Kasumi-1 (cell line): Measurements from ENCODE around the gene FA2H.
"Not testable (repeated sequence)": the region's sequence is repeated elsewhere in the genome, so short reads cannot be mapped to it uniquely, and the experiment has no call there.

Experiments
- DNase-seq, 2 experiments: peaks; one replicate each; lab custom pipeline; 2025; lab: John Stamatoyannopoulos, UW

FA2H gene

DNA sequence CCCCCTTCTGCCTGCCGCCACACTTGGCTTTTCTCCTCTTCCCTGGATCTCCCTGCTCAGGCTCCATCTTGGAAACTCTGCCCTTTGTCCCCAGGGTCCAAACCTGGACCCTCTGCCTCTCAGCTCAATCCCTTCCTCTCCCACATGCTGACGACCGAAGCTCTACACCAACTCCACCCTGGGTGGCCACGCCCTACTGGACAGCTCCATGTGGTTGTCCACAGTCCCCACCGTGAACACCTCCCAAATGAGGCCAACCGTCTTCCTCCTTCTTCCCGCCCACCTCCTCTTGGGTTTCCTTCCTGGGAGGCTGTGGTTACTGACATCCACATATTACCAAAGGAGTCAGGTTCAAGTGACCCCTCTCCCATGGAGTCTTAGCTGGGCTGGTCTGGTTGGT is 51.4 kb downstream of the FA2H start:
- no peak for DNase-seq

DNA sequence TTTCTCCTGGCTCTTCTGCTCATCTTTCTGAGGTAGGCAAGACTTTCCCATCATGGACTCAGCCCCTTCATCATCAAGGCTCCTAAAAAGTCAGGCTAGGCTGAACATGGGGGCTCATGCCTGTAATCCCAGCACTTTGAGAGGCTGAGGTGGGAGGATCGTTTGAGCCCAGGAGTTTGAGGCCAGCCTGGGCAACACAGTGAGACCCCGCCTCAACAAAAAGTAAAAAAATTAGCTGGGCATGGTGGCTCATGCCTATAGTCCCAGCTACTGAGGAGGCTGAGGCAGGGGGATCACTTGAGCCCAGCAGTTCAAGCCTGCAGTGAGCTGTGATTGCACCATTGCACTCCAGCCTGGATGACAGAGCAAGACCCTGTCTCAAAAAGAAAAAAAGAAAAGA is 52.5 kb downstream of the FA2H start:
- DNase-seq, result not testable (repeated sequence)

DNA sequence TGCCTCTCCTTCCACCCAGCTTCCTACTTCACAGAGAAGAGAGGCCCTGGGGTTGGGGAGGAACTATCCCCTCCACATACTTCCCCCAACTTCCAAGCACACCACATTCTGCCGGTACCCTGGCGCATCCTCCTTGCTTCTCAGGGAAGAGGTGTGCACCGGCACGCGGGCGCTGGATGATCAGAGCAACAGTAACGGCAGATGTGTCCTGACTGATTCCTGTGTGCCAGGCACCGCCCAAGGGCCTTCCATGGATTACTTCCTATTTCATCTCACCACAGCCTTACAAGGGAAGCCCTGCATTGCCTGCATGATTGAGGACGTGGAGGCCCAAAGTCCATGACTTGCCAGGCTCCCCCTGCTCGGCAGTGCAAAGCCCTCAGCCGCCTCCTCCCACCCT is 52.9 kb downstream of the FA2H start:
- DNase-seq, result peak in 1 of 2 experiments; percentile 29

DNA sequence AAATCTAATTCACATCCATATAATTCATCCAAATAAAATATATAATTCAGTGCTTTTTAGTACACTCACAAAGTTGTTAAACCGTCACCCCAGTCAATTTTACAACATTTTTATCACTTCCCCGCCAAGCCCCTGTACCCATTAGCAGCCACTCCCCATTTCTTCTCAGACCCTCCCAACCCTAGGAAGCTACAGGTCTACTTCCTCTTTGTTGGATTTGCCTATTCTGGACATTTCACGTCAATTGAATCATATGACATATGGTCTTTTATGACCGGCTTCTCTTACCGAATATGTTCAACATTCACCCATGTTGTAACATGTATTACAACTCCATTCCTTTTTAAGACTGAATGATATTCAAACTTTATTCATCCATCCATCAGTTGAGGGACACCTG is 54.0 kb downstream of the FA2H start:
- no peak for DNase-seq

DNA sequence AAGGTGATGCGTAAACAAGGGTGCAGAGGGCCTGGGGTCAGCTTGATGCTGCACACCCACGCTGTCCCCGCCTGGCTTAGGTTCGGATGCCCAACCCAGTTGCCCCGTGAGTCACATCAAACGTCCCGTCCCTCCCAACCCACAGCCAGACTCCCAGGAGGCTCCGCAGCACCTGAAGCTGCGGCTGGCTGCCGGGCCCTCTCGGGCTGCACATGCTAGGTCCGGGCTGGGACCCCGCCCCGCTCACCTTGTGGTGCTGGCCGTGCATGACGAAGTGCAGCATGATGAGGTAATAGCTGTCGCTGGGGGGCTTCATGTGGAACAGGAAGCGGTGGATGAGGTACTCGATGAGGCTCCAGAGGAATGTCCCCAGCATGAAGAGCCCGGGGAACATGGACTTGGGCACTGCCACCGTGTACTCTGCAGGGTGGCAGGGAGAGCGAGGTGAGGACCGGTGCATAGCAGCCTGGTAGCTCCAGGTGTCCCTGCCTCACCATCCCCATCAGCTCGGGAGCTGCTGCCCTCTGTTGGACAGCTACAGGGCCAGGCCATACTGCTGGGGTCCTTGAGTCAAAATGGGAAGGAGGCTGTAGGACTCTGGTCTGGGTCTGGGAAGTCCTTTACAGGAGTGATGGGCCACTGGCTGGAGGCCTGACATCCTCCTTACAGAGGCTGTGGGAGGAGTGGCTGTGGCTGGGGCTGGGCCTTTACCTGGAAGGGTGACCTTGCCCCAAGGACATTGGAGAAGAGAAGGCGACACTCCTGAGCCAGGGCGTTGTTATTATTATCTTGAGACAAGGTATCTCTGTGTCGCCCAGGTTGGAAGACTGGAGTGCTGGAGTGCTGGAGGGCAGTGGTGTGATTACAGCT is 55.6 kb downstream of the FA2H start:
- no peak for DNase-seq

DNA sequence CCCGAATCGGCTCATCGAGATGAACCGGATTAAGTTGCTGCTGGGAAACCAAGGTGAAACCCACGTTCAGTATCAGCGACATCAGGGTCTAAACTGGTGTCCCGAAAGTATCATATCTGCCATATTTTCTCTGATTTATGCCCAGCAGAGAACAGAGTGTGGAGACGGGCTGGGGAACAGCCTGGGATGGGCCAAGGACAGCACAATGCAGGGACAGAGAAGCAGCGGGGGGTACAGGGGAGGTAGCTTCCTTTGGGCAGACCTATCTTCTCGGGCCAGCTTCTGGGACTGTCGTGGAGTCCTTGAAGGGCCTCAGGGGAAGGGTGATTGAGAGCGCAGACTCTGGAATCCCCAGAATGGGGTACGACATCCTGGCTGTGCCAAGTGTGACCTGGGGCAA is 56.5 kb downstream of the FA2H start:
- no peak for DNase-seq

DNA sequence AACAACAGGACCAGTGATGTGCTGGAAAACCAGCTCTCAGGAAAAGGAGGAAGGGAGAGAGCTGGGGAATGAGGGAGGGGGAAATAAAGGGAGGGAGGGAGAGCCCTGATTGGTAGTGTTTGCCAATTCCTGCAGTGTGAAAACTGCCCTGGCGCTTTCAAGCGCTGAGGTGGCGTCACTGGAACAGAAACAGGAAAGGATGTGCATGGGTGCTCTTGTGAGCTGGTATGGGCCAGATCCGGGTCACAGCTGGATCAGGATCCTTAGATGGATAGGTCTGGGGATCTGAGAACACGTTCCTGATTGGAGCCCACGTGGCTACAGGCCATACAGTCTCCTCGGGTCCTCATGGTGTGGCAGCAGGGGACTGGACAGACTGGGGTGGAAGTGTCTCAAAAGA is 57.3 kb downstream of the FA2H start:
- DNase-seq, result no peak

DNA sequence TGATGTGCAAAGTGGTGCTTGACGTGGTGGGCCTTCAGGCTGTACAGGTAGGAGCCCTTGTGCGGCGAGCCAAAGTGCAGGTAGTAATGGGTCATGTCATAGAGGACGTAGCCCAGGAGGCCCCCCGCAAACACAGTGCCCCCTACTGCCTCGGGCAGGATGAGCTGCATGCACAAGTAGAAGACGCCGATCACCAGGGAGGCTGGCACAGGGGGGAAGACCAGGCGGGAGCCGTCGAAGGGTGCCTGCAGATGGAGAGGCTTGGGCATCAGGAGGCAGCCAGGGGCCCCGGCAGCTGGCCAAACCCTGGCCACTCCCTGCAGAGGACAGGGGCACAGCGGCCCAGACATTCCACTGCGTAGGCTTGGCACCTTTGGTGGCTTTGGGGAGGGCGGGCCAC is 58.3 kb downstream of the FA2H start:
- DNase-seq, result no peak

DNA sequence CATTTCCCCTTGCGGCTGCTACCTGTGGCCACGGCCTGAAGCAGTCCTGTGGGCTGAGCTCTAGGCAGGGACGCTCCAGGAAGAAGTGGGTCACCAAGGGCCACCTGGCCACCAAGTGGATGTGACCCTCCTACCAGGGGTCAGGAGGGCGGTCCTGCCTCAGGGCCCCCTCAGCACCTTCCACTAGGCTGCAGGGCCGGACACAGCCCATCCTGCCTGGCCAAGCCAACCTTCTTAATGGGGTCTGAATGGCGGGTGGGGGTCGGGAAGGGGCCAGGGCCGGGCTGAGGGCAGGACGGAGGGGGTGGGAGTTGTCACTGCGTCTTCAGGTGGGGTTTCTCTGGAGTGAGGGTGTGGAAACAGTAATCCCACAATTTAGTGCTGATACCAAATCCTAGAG is 60.7 kb downstream of the FA2H start:
- DNase-seq, result no peak

DNA sequence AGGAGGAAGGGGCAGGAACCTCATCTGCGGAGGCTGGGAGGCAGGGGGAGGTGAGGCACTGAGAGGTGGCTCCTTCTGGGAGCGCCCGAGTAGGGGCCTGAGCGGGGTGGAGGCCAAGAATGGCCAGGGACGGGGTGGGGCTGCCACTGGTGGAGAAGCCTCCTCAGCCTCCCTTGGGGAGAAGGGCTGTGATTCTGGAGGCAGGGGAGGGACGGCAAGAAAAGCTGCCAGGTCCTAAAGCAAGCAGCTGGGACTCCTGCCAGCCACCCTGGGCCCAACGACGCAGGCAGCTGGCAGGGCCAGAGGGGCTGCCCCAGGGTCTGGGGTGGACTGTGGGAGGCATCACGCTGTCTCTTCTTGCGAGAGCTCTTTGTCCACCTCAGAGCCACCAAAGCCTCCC is 61.3 kb downstream of the FA2H start:
- DNase-seq, result no peak

DNA sequence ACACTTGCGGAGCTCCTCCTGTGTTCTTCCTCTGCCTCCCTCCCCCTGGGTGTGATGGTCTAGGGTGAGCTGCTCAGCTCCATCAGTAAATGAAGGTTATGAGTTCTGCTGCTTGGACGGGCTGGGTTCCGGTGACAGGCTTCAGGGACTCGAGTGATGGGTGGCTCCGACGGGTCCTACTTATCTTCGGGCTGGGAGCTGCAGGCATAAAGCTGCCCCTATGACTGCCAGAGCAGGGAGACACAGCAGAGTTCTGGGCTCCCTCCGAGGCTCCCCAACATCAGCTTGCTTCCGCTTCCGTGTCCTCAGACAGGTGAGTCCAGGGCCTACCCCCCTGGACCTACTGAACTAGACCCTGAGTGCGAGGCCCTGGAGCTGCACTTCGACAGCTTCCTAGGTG is 62.7 kb downstream of the FA2H start:
- DNase-seq, result no peak

DNA sequence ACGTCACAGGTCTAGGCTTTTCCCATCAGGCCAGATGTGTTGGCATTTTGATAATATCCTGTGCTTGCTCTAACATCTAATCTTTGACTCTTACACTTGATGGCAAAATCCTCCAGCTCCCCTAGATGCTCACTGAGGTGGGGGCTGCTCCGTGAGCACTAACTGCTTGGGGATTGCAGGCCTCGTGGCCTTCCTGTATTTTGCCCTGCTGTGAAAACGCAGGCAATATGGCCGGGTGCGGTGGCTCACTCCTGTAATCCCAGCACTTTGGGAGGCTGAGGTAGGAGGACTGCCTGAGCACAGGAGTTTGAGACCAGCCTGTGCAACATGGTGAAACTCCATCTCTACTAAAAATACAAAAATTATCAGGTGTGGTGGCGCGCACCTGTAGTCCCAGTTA is 64.2 kb downstream of the FA2H start:
- no peak for DNase-seq

DNA sequence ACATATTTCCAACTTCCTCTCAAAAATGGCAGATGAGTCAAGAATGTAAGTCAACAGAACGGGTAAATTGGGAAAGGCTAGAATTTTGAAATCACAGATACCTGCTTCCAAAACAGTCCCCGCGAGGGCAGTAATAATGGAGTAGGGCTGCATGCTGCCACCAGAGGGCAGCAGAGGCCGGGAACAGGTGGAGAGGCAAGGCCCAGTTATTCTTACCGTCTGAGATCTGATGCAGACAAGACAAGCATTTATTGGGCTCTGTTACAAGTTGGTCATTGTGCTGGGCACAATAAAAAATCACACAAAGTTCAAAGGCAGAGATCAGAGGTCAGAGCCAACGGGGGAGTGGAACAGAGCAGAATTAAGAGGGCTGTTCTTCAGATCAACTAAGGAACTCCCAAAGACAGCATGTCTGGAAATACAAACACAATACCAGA is 65.2 kb downstream of the FA2H start:
- peak; percentile 78 to 83 for DNase-seq

DNA sequence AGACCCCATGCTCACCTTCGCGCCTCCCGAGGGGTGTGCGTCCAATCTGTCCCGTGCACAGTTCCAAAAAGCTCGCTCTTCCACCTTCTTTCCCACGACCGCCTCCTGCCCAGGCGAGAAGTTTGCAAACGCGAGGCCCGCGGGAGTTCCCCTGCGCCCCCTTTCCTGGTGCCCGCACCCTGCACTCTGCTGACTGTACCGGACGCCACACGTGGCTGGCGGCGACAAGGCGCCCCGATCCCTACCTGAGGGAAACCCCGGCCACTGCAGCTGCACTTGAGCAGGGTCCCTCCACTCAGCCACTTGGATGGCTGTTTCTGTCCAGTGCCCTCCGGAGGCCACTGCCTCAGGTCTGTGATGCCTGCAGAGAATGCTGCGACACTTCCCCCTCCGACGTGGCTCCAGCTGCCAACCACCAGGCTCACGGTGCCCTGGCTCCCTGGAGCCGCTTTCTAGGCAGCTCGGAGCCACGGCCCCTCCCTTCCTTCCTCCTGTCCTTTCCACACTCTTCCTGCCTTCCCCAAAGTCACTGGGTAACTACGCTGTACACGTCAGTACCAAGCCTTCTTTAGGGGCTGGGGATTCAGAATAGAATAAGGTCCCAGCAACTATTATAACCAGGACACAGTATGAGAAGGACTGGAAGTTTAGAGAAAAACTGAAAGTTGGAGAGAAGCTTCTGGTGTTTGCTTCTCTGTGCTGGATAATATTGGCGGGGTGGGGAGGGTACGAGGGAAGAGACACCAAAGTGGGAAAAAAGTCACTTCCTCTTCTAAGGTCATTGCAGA is 74.0 kb downstream of the FA2H start, which contains the start of gene MLKL:
TSS of gene MLKL (minus strand) at position 425 of the 788 bp plus-strand sequence. CDS start 5,105 bp downstream, outside the sequence.
- DNase-seq, result peak; percentile 97

DNA sequence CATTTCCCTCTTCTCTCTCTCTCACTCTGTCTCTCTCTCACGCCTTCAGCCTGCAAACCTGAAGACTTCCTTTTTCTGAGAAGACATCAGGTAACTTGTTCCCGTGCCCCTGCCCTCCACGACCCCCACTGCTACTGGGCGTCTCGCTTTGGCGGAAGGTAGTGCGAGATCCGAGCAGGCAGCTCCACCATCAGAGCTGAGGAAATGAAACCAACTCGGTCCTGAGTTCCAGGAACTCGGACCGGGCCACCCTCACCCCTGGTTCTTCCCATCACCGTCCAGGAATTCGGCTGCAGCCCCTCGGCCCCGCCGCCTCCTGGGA is 74.5 kb downstream of the FA2H start:
- peak; percentile 40 to 47 for DNase-seq

DNA sequence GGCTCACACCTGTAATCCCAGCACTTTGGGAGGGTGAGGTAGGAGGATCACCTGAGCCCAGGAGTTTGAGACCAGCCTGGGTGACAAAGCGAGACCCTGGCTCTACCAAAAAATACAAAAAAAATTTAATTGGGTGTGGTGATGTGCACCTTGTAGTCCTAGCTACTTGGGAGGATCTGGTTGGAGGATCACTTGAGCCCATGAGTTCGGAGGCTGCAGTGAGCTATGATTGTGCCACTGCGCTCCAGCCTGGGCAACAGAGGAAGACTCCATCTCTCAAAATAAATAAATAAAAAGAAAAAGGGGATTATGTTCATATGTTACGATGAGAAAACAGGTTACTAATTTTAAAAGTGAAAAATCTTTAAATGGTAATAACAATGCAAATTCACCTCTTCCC is 75.0 kb downstream of the FA2H start:
- no peak for DNase-seq

DNA sequence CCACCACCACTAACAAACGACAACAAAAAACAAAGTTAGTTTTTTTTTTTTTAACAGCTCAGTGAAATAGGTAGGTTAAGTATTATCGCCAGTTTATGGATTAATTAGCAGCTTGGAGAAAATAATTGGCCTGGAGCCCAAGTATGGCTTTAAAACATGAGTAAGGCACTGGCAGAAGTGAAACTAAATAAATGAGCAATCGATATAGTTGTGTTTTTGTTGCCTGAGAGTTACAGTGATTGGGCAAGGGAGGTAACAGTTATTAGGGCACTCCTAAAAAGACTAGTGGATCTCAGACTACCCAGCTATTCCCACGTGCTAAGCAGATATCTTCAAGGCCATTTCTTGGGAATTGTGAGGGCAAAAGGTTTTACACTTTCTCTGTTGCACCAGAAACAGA is 76.4 kb downstream of the FA2H start:
- DNase-seq, result no peak

DNA sequence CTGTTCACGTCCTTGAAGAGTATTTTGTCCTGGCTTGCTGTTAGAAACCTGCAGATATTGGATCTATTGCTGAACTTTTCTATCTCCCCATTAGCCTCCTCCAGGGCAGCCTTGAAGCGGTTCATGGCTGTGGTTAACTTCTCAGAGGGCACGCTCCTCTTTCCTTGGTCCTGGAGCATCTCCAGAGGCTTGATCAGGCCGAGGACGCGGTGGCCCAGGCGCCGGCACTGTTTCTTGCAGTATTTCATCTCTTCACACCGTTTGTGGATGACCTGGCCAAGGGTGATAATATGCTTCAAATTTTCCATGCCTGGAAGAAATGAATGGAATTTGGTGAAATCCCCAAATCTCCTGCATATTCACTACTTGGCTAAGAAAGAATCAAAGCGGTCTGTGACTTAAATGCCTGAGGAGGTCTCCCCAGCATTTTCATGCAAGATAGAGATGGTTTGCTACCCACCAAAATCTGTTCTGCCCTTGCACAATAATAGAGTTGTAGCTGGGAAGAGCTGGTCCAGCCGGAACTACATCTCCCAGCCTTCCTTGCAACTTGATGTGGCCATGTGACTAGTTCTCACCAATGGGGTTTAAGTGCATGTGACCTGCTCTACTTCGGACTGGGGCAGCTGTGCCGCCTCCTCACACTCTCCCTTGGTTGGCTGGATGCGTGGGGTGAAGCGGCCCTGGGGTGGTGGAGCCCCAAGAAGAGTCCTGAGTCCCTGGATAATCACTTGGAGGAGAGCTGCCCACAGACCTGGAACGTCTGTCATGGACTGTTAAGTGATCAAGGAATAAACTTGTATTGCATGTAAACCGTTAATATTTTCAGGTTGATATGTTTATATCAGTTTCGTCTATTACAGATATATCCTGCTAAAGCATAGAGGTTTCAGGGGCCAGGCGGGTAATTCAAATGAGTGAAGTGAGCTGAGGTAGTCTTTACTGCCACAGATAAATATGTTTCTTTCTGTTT is 78.9 kb downstream of the FA2H start:
- peak; percentile 96 for DNase-seq

DNA sequence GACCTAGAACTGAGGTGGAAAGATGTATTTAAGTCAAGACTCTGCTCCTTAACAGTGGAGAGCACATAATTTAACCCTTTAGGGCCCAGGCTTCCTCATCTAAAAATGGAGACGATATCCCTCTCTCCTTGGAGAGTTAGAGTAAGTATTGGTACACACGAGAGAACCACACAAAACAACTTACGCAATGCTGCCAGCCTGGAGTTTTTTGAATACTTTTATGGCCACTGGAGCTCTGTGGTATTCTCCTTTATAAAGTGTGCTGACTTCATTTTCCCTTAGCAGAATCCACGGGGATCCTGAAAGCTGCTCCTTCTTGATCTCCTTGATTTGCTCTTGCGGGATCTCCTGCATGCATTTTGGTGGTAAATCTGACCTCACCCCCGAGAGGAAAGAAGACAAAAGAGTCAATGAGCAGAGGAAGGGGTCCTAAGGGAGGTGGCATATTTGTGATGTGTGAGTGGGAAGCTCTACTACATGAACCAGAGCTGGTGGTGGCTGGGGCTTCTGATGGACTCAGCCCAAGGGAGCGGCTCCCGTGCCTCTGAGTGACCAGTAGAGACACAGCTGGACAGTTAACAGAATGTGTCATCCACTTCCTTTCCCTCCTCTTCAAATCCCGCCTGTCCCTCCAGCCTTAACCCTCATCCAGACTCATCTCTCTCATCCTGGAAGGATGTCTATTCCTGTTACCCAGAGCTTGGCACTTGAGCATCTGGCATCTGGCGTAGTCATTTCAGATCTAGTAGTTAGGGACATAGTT is 83.3 kb downstream of the FA2H start:
- DNase-seq, result no peak

DNA sequence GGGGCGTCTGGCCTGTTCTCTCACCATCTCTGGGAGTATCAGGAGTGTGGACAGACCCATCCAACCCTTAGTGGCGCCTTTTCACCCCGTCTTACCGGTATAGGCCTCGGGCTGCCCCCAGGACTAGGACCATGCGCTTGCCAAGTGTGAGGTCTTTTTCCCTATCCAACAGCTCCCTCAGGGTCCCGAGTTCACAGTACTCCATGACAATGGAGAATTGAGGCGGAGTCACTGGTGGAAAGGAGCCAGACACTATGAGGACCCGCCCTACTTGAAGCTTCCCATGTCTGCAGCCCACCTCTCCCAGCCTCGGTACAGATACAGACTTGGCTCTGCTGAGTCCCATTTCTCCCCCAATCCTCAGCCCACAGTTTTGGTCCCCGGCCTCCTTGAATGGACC is 92.1 kb downstream of the FA2H start:
- DNase-seq, result no peak

DNA sequence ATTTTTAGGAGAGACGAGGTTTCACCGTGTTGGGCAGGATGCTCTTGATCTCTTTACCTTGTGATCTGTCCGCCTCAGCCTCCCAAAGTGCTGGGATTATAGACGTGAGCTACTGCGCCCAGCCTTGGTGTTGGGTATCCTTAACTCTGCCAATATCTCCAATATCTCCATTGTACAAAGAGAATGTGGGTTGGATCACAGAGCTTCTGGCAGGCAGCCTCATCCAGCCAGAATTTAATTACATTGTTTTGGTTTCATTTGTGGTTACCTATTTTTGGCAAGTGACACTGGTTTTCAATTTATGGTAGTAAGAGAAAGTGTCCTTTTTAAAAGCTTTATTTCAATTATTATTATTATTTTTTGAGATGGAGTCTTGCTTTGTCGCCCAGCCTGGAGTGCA is 93.9 kb downstream of the FA2H start:
- no peak for DNase-seq
